Endothelial cell of umbilical vein (primary cell): ENCODE data around the gene SH3RF3.

Source experiments
- CTCF ChIP-seq, 2 donors: IDR thresholded peaks; 1 replicate in 1 of 2; 2 replicates in 1 of 2; pipeline ENCODE4 v1.5.1; 2011; ENCODE audit warnings: low read length in 2 of 2, mild to moderate bottlenecking in 2 of 2, moderate library complexity in 2 of 2, control low read depth in 1 of 2, inconsistent platforms in 1 of 2, low read depth in 1 of 2; ENCODE audit not compliant: insufficient read depth in 1 of 2; ENCODE audit errors: extremely low read depth in 1 of 2
- EZH2 ChIP-seq: IDR thresholded peaks from 2 replicates; pipeline ENCODE4 v1.6.1; 2012; ENCODE audit warnings: borderline replicate concordance, low read depth, mild to moderate bottlenecking, moderate library complexity, low read length, inconsistent platforms; ENCODE audit not compliant: severe bottlenecking
- MAX ChIP-seq: IDR thresholded peaks from 2 replicates; pipeline ENCODE4 v1.6.1; 2011; ENCODE audit not compliant: insufficient read depth, insufficient read length
- POLR2A ChIP-seq: IDR thresholded peaks from 2 replicates; pipeline ENCODE4 v1.6.1; 2012; ENCODE audit warnings: low read depth, mild to moderate bottlenecking, control low read depth, low read length
- POLR2AphosphoS5 ChIP-seq: IDR thresholded peaks from 2 replicates; pipeline ENCODE4 v1.6.1; 2012; ENCODE audit warnings: low read depth, mild to moderate bottlenecking, control low read depth, low read length, moderate library complexity; ENCODE audit not compliant: insufficient read depth

- TF ChIP-seq CTCF (IDR thresholded peaks at IDR 0.05; ENCODE audit: extremely low read depth in 1 of 2, insufficient read depth in 1 of 2, low read depth in 1 of 2, low read length in 2 of 2): no peak
- TF ChIP-seq POLR2A: no peak
- TF ChIP-seq POLR2AphosphoS5: no peak
- TF ChIP-seq EZH2: no peak
- no peak for TF ChIP-seq MAX
Observed at GRCh38 chr2:109446278-109447131, 317.5 kb downstream of the SH3RF3 start.
